Activated CD4-positive, alpha-beta T cell treated with anti-CD3 and anti-CD28 coated beads, Interleukin-2, amount 50 U/mL, for 1 hour (primary cell): ENCODE results near the gene PLEKHA8.

ENCODE experiments used
- DNase-seq: peaks from one replicate; pipeline ENCODE4 v3.0.0-alpha.2; 2020

Gene PLEKHA8

GRCh38 chr7:30172451-30172850 lies 144.2 kb downstream of the PLEKHA8 start:
- DNase-seq: no peak

- DNase-seq: no peak
Observed at GRCh38 chr7:30173058-30173897, 145.1 kb downstream of the PLEKHA8 start.

GRCh38 chr7:30175180-30175579 lies 147.0 kb downstream of the PLEKHA8 start:
- no peak for DNase-seq

- no peak for DNase-seq
Observed at GRCh38 chr7:30175636-30176147, 147.5 kb downstream of the PLEKHA8 start.

GRCh38 chr7:30176463-30177109 lies 148.4 kb downstream of the PLEKHA8 start:
- no peak for DNase-seq

- DNase-seq: no peak
Observed at GRCh38 chr7:30177186-30177585, 149.0 kb downstream of the PLEKHA8 start.

- no peak for DNase-seq
Observed at GRCh38 chr7:30177965-30178364, 149.8 kb downstream of the PLEKHA8 start.

- no peak for DNase-seq
Observed at GRCh38 chr7:30178748-30179436, 150.7 kb downstream of the PLEKHA8 start.
